HepG2 (cell line): ENCODE results near the gene SLC4A11. TPM values are rescaled to one million over a fixed set of nuclear protein-coding genes. Genes with fewer than 3 reads are reported as not detected.

ENCODE experiments used
- HMG20B ChIP-seq: conservative IDR thresholded peaks from 2 replicates; pipeline ENCODE4 v1.6.1; 2016; ENCODE audit warnings: missing genetic modification reagents, missing compliant biosample characterization
- KAT2B ChIP-seq: fragments of 150-350 bp; IDR thresholded peaks from 2 replicates; pipeline ENCODE4 v1.6.1; 2014; ENCODE audit warnings: low read depth, low read length, borderline replicate concordance
- MTA1 ChIP-seq: sonication (generic); formaldehyde crosslinking; IDR thresholded peaks from 2 replicates; pipeline ENCODE4 v1.4.0; 2020; ENCODE audit warnings: missing genetic modification reagents, mild to moderate bottlenecking, borderline replicate concordance
- PRDM10 ChIP-seq: sonication (generic); formaldehyde crosslinking; IDR thresholded peaks from 2 replicates; pipeline ENCODE4 v1.4.0; 2020; ENCODE audit warnings: low read depth, missing genetic modification reagents
- ZNF780A ChIP-seq: sonication (generic); formaldehyde crosslinking; IDR thresholded peaks from 2 replicates; pipeline ENCODE4 v1.8.0; 2022; ENCODE audit warnings: mild to moderate bottlenecking, missing genetic modification reagents, moderate library complexity
- ZNF781 ChIP-seq: sonication (generic); formaldehyde crosslinking; IDR thresholded peaks from 2 replicates; pipeline ENCODE4 v1.5.1; 2020; ENCODE audit warnings: borderline replicate concordance, mild to moderate bottlenecking, missing genetic modification reagents; ENCODE audit errors: not compliant biosample characterization
- polyA plus RNA-seq, 8 experiments: library from polyadenylated mRNA; depleted of rRNA in 3 of 8; stranded (reverse) in 7 of 8; unstranded in 1 of 8; fragments of >200 nt; fragmentation: Illumina TruSeq in 4 of 8; extraction: Trizol in 4 of 8; gene quantifications; 2 replicates each; pipeline versions ENCODE4 v1.2.1 to v1.2.3, GENCODE V29; 2011 to 2016; ENCODE audit warnings: low read depth in 4 of 8, missing spikeins in 1 of 8, mixed read lengths in 1 of 8; ENCODE audit not compliant: insufficient read depth in 1 of 8
- total RNA-seq, 5 experiments: library from RNA; depleted of rRNA; stranded (reverse); fragments of >200 nt; fragmentation: Illumina TruSeq; extraction: Trizol; gene quantifications; 2 replicates each; pipeline ENCODE4 v1.2.3, GENCODE V29; 2016; ENCODE audit warnings: low read depth in 1 of 5
- TF ChIP-seq, protein P1 (sequence below), 2 experiments: sonication (generic) in 1 of 2; formaldehyde crosslinking in 1 of 2; IDR thresholded peaks; 2 replicates each; pipeline versions ENCODE4 v1.4.0 to v1.6.1; 2016 to 2020; ENCODE audit warnings: borderline replicate concordance in 1 of 2, low read depth in 1 of 2, mild to moderate bottlenecking in 1 of 2, missing genetic modification reagents in 1 of 2
- TF ChIP-seq, protein P2 (sequence below): sonication (generic); formaldehyde crosslinking; IDR thresholded peaks from 2 replicates; pipeline ENCODE4 v1.4.0; 2020; ENCODE audit warnings: mild to moderate bottlenecking, missing genetic modification reagents
- TF ChIP-seq, protein P3 (sequence below): IDR thresholded peaks from 2 replicates; pipeline ENCODE4 v1.6.1; 2016; ENCODE audit warnings: low read depth
- TF ChIP-seq, protein P4 (sequence below): IDR thresholded peaks from 2 replicates; pipeline ENCODE4 v1.6.1; 2016; ENCODE audit warnings: mild to moderate bottlenecking

The SLC4A11 gene
- total and polyA plus RNA-seq, 2 of the 13 experiments (the other 11 are each of a cell fraction or from before 2014, with no cell fraction given) = 3.9 to 27.0 TPM

DNA sequence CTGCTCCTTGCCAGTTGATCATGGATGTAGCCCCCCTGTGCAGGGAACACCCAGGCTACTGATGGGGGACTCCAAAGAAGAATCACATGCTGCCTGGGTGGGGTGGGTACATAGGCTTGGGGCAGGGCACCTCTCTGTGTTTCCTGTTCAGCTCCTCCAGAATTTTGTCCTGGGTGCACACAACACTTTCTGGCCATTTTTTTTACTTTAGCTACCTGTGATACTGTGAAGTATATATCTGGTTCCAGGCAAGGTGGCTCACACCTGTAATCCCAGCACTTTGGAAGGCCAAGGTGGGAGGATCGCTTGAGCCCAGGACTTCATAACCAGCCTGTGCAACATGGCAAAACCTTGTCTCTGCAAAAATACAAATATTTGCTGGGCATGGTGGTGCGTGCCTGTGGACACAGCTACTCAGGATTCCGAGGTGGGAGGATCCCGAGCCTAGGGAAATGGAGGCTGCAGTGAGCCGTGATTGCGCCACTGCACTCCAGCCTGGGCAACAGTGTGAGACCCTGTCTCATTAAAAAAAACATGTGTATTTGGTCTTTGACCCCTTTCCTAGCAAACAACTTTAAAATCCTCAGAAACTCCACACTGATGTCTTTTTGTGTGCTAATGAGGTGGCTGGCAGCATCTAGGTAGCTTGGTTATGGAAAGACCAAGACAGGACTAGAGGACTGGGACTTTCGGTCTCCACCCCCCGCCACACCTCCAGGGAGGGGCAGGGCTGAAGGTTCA lies 14.1 kb downstream of the SLC4A11 start (continued):
- TF ChIP-seq, protein P1, sequence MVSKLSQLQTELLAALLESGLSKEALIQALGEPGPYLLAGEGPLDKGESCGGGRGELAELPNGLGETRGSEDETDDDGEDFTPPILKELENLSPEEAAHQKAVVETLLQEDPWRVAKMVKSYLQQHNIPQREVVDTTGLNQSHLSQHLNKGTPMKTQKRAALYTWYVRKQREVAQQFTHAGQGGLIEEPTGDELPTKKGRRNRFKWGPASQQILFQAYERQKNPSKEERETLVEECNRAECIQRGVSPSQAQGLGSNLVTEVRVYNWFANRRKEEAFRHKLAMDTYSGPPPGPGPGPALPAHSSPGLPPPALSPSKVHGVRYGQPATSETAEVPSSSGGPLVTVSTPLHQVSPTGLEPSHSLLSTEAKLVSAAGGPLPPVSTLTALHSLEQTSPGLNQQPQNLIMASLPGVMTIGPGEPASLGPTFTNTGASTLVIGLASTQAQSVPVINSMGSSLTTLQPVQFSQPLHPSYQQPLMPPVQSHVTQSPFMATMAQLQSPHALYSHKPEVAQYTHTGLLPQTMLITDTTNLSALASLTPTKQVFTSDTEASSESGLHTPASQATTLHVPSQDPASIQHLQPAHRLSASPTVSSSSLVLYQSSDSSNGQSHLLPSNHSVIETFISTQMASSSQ (IDR thresholded peaks at IDR 0.05; ENCODE audit: low read depth) = 0 out of 2 replicates have a peak, but pooled peaks have one; percentile 24
- TF ChIP-seq, protein P1 (CRISPR knock-in tag; IDR thresholded peaks at IDR 0.05; ENCODE audit: borderline replicate concordance) = peak; percentile 45; the same call in 1 of the 2 replicates
- TF ChIP-seq, protein P2, sequence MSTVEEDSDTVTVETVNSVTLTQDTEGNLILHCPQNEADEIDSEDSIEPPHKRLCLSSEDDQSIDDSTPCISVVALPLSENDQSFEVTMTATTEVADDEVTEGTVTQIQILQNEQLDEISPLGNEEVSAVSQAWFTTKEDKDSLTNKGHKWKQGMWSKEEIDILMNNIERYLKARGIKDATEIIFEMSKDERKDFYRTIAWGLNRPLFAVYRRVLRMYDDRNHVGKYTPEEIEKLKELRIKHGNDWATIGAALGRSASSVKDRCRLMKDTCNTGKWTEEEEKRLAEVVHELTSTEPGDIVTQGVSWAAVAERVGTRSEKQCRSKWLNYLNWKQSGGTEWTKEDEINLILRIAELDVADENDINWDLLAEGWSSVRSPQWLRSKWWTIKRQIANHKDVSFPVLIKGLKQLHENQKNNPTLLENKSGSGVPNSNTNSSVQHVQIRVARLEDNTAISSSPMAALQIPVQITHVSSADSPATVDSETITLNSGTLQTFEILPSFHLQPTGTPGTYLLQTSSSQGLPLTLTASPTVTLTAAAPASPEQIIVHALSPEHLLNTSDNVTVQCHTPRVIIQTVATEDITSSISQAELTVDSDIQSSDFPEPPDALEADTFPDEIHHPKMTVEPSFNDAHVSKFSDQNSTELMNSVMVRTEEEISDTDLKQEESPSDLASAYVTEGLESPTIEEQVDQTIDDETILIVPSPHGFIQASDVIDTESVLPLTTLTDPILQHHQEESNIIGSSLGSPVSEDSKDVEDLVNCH (CRISPR knock-in tag) = no peak
- TF ChIP-seq ZNF780A (no peak), ZNF781 (CRISPR knock-in tag) (peak; percentile 85), HMG20B (CRISPR knock-in tag) (0 out of 2 replicates have a peak, but pooled peaks have one; percentile 10), KAT2B (no peak), PRDM10 (0 out of 2 replicates have a peak, but pooled peaks have one; percentile 47), MTA1 (CRISPR knock-in tag) (peak; percentile 74)
- TF ChIP-seq, protein P3, sequence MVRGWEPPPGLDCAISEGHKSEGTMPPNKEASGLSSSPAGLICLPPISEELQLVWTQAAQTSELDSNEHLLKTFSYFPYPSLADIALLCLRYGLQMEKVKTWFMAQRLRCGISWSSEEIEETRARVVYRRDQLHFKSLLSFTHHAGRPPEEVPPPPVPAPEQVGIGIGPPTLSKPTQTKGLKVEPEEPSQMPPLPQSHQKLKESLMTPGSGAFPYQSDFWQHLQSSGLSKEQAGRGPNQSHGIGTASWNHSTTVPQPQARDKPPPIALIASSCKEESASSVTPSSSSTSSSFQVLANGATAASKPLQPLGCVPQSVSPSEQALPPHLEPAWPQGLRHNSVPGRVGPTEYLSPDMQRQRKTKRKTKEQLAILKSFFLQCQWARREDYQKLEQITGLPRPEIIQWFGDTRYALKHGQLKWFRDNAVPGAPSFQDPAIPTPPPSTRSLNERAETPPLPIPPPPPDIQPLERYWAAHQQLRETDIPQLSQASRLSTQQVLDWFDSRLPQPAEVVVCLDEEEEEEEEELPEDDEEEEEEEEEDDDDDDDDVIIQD (CRISPR knock-in tag) = peak; percentile 91
- TF ChIP-seq, protein P4, sequence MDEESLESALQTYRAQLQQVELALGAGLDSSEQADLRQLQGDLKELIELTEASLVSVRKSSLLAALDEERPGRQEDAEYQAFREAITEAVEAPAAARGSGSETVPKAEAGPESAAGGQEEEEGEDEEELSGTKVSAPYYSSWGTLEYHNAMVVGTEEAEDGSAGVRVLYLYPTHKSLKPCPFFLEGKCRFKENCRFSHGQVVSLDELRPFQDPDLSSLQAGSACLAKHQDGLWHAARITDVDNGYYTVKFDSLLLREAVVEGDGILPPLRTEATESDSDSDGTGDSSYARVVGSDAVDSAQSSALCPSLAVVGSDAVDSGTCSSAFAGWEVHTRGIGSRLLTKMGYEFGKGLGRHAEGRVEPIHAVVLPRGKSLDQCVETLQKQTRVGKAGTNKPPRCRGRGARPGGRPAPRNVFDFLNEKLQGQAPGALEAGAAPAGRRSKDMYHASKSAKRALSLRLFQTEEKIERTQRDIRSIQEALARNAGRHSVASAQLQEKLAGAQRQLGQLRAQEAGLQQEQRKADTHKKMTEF = peak; percentile 98
